A549 (cell line): Measurements from ENCODE around the gene SDE2. TPM values are rescaled to one million over a fixed set of nuclear protein-coding genes. Genes with fewer than 3 reads are reported as not detected.

Experiments
- ATAC-seq, 2 experiments: fragments of 200-7000 bp in 1 of 2; fragments of >200 bp in 1 of 2; cut with Nextera tagmentation in 1 of 2; cut with Tn5 transposase in 1 of 2; 3 replicates each; pipeline versions ENCODE4 v1.8.0 to v1.9.1; 2018 to 2020; ENCODE audit warnings: mild to moderate bottlenecking in 1 of 2, moderate library complexity in 1 of 2
- CTCF ChIA-PET: fragments of 300-600 bp; sonication (Branson Sonifier 250); formaldehyde crosslinking; extraction: SDS; loops from one replicate; lab custom pipeline; 2021; ENCODE audit warnings: antibody characterized with exemption, inconsistent platforms; lab: Yijun Ruan, JAX
- POLR2A ChIA-PET: fragments of 350-600 bp; formaldehyde crosslinking; extraction: SDS; loops from one replicate; lab custom pipeline; 2021; ENCODE audit warnings: antibody characterized with exemption, inconsistent platforms; lab: Yijun Ruan, JAX
- DNase-seq, 2 experiments: peaks; one replicate each; pipeline versions ENCODE4 v3.0.0 to v3.0.0-alpha.2; 2011 to 2016; ENCODE audit warnings: low read depth in 1 of 2, low spot score in 1 of 2
- FAIRE-seq: peaks from 2 replicates; lab custom pipeline; 2011; peaks lifted over from hg19 to GRCh38; lab: Jason Lieb, UNC
- H3K27ac ChIP-seq, 2 experiments: fragments of >200 bp; sonication (Bioruptor Twin); formaldehyde crosslinking; 3 replicates each; pipeline ENCODE4 v1.5.1; 2016 to 2017
- H3K4me1 ChIP-seq: fragments of >200 bp; sonication (Bioruptor Twin); formaldehyde crosslinking; 3 replicates; pipeline ENCODE4 v1.6.1; 2016
- H3K4me2 ChIP-seq: fragments of >200 bp; sonication (Bioruptor Twin); formaldehyde crosslinking; 3 replicates; pipeline ENCODE4 v1.6.1; 2016
- H3K4me3 ChIP-seq: fragments of >200 bp; sonication (Bioruptor Twin); formaldehyde crosslinking; 3 replicates; pipeline ENCODE4 v1.5.1; 2016
- H3K9me3 ChIP-seq: fragments of >200 bp; sonication (Bioruptor Twin); formaldehyde crosslinking; 3 replicates; pipeline ENCODE4 v1.6.1; 2016
- BCL3 ChIP-seq: fragments of >200 bp; sonication (Bioruptor Twin); formaldehyde crosslinking; IDR thresholded peaks from 3 replicates; pipeline ENCODE4 v1.6.1; 2016
- BHLHE40 ChIP-seq: IDR thresholded peaks from 2 replicates; pipeline ENCODE4 v1.6.1; 2012; ENCODE audit warnings: low read depth, low read length, inconsistent platforms
- CEBPB ChIP-seq, 2 experiments: fragments of >200 bp in 1 of 2; sonication (Bioruptor Twin) in 1 of 2; formaldehyde crosslinking in 1 of 2; IDR thresholded peaks; 2 replicates each; pipeline ENCODE4 v1.6.1; 2012 to 2016
- CHD4 ChIP-seq: fragments of 200-600 bp; sonication (generic); IDR thresholded peaks from 2 replicates; pipeline ENCODE4 v1.6.1; 2016; ENCODE audit warnings: antibody characterized with exemption, mild to moderate bottlenecking, borderline replicate concordance
- CTCF ChIP-seq: fragments of >200 bp; sonication (Bioruptor Twin); formaldehyde crosslinking; IDR thresholded peaks from 3 replicates; pipeline ENCODE4 v1.5.1; 2016
- E2F6 ChIP-seq: IDR thresholded peaks from 2 replicates; pipeline ENCODE4 v1.6.1; 2012; ENCODE audit warnings: low read depth, borderline replicate concordance
- EHF ChIP-seq: fragments of 250-450 bp; sonication (Bioruptor Pico); IDR thresholded peaks from 2 replicates; pipeline ENCODE4 v1.5.0; 2020; ENCODE audit warnings: mild to moderate bottlenecking
- EP300 ChIP-seq, 2 experiments: fragments of >200 bp; sonication (Bioruptor Twin); formaldehyde crosslinking; IDR thresholded peaks; 2 replicates in 1 of 2; 3 replicates in 1 of 2; pipeline ENCODE4 v1.6.1; 2016 to 2017
- ESRRA ChIP-seq: fragments of 150-350 bp; IDR thresholded peaks from 2 replicates; pipeline ENCODE4 v1.6.1; 2014; ENCODE audit warnings: mild to moderate bottlenecking, low read length, borderline replicate concordance
- FOXS1 ChIP-seq: fragments of 250-450 bp; sonication (Bioruptor Pico); IDR thresholded peaks from 2 replicates; pipeline ENCODE4 v1.5.0; 2020; ENCODE audit warnings: mild to moderate bottlenecking, moderate library complexity
- HDAC2 ChIP-seq: fragments of 200-600 bp; sonication (generic); IDR thresholded peaks from 2 replicates; pipeline ENCODE4 v1.6.1; 2016
- HEYL ChIP-seq: fragments of 250-450 bp; sonication (Bioruptor Pico); IDR thresholded peaks from 2 replicates; pipeline ENCODE4 v1.8.0; 2021; ENCODE audit warnings: mild to moderate bottlenecking, moderate library complexity
- HMGXB4 ChIP-seq: fragments of 250-450 bp; sonication (Bioruptor Pico); IDR thresholded peaks from 2 replicates; pipeline ENCODE4 v1.5.0; 2021; ENCODE audit warnings: mild to moderate bottlenecking, moderate library complexity, borderline replicate concordance
- HOXB5 ChIP-seq: fragments of 250-450 bp; sonication (Bioruptor Pico); IDR thresholded peaks from 2 replicates; pipeline ENCODE4 v1.5.0; 2020; ENCODE audit warnings: mild to moderate bottlenecking, moderate library complexity
- JUNB ChIP-seq: fragments of >200 bp; sonication (Bioruptor Twin); formaldehyde crosslinking; IDR thresholded peaks from 2 replicates; pipeline ENCODE4 v1.6.1; 2016
- KDM1A ChIP-seq: fragments of 200-600 bp; sonication (generic); IDR thresholded peaks from 2 replicates; pipeline ENCODE4 v1.6.1; 2016; ENCODE audit warnings: low read depth, mild to moderate bottlenecking
- KDM5A ChIP-seq: fragments of 200-600 bp; sonication (generic); IDR thresholded peaks from 2 replicates; pipeline ENCODE4 v1.6.1; 2016; ENCODE audit warnings: antibody characterized with exemption, mild to moderate bottlenecking
- MAZ ChIP-seq: fragments of 150-350 bp; IDR thresholded peaks from 2 replicates; pipeline ENCODE4 v1.6.1; 2014; ENCODE audit warnings: antibody characterized with exemption, low read depth, low read length, borderline replicate concordance
- NR3C1 ChIP-seq: fragments of >200 bp; sonication (Bioruptor Twin); formaldehyde crosslinking; IDR thresholded peaks from 3 replicates; pipeline ENCODE4 v1.6.1; 2017
- PHF8 ChIP-seq: fragments of 200-600 bp; sonication (generic); IDR thresholded peaks from 2 replicates; pipeline ENCODE4 v1.6.1; 2016; ENCODE audit warnings: low read depth, mild to moderate bottlenecking, antibody characterized with exemption, moderate library complexity, borderline replicate concordance
- POLR2A ChIP-seq: IDR thresholded peaks from 2 replicates; pipeline ENCODE4 v1.6.1; 2012; ENCODE audit warnings: mild to moderate bottlenecking, low read length
- POLR2AphosphoS2 ChIP-seq: conservative IDR thresholded peaks from 2 replicates; pipeline ENCODE4 v1.6.1; 2012; ENCODE audit warnings: low read length, improper control_type of control experiment, inconsistent platforms
- RFX5 ChIP-seq: fragments of 450-650 bp; IDR thresholded peaks from 2 replicates; pipeline ENCODE4 v1.7.1; 2014; ENCODE audit warnings: antibody characterized with exemption, mild to moderate bottlenecking, moderate library complexity
- SREBF2 ChIP-seq: fragments of 450-650 bp; IDR thresholded peaks from 2 replicates; pipeline ENCODE4 v1.6.1; 2014; ENCODE audit warnings: mild to moderate bottlenecking, moderate library complexity
- TFCP2L1 ChIP-seq: fragments of 250-450 bp; sonication (Bioruptor Pico); IDR thresholded peaks from 2 replicates; pipeline ENCODE4 v1.5.0; 2021; ENCODE audit warnings: mild to moderate bottlenecking
- TP53 ChIP-seq: fragments of 250-450 bp; sonication (Bioruptor Pico); IDR thresholded peaks from 2 replicates; pipeline ENCODE4 v1.5.0; 2021; ENCODE audit warnings: mild to moderate bottlenecking, moderate library complexity
- ZNF302 ChIP-seq: fragments of 250-450 bp; sonication (Bioruptor Pico); IDR thresholded peaks from 2 replicates; pipeline ENCODE4 v1.9.0; 2021; ENCODE audit warnings: inconsistent platforms, mild to moderate bottlenecking, moderate library complexity
- WGBS: methylation state at CpG from one replicate; pipeline ENCODE4 v1.1.6; 2017; ENCODE audit errors: missing lambda C conversion rate; 5-methylcytosine and 5-hydroxymethylcytosine counted together
- polyA plus RNA-seq, 4 experiments: library from polyadenylated mRNA; depleted of rRNA in 3 of 4; stranded (reverse); fragments of >200 nt; fragmentation: RNase III in 1 of 4; extraction: RNeasy Plus Mini Kit Qiagen cat#74134 plus additional on column Dnase treatment in 1 of 4; gene quantifications; 2 replicates in 3 of 4; 3 replicates in 1 of 4; pipeline ENCODE4 v1.2.3, GENCODE V29; 2011 to 2017
- TF ChIP-seq, protein P1 (sequence below): fragments of >200 bp; sonication (Bioruptor Twin); formaldehyde crosslinking; IDR thresholded peaks from 2 replicates; pipeline ENCODE4 v1.6.1; 2016
- TF ChIP-seq, protein P2 (sequence below): IDR thresholded peaks from 2 replicates; pipeline ENCODE4 v1.6.1; 2012

SDE2 gene
- polyA plus RNA-seq, 2 of the 4 experiments (the other 2 are of a cell fraction) = 9.2 to 24.8 TPM

DNA sequence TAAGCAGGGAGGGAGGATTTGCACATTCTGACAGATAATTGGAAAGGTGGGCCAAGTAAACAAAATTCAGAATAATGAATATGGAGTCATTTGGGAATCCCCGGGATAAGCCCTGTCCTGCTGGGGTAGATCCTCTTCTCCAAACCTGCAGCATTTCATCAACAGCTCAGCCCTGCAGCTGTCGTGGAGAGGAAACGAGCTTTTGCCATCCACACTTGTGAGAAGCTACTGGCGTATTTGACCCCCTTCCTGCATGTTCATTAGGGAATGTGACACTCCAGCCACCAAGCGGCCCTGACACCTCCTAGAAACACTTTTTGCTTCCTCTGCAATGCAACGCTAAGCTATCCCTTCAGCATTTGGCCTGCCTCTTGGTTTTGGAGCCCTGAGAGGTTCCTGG lies 50.1 kb downstream of the SDE2 start:
- TF ChIP-seq KDM5A (no peak), BHLHE40 (no peak), ESRRA (no peak), E2F6 (no peak)
- TF ChIP-seq, protein P1, sequence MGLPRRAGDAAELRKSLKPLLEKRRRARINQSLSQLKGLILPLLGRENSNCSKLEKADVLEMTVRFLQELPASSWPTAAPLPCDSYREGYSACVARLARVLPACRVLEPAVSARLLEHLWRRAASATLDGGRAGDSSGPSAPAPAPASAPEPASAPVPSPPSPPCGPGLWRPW = no peak
- TF ChIP-seq, all 56 proteins: peak for 0
- FAIRE-seq (no peak), ATAC-seq (no peak), DNase-seq (no peak)
- WGBS = 78% methylated on average over 6 of the region's 6 CpGs
- ChIA-PET POLR2A (interaction anchor here (1.2 kb wide), 1 partner anchor 113 kb away, joined by 4 read pairs; the partner anchor contains the start of gene H3-3A), CTCF (interaction anchor here (1.0 to 4.1 kb wide), 4 partner anchors 10 to 474 kb away, joined by 3 to 26 read pairs (median 4); no protein-coding TSS in a partner anchor)
- no peaks in the 10 kb centered on the region for H3K9me3 ChIP-seq
- H3K27ac ChIP-seq = no peak overlapping the region
- H3K4me3 ChIP-seq = no peak overlapping the region
- no peak overlapping the region for H3K4me2 ChIP-seq
- H3K4me1 ChIP-seq = no peaks in the 10 kb centered on the region

DNA sequence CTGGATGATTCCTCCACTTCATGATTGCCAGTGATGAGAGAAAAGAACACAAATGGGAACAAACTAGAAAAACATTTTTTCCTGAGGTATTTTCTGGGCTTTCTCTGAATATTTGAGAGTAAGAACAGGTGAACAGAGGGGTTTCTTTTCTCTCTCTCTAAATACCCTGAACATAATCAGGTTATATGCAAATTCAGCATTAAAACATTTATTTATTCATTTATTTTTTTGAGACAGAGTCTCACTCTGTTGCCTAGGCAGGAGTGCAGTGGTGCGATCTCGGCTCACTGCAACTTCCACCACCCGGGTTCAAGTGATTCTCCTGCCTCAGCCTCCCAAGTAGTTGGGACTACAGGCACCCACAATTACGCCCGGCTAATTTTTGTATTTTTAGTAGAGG lies 52.3 kb downstream of the SDE2 start:
- no peak for FAIRE-seq

GRCh38 chr1:225946082-225946620 lies 53.0 kb downstream of the SDE2 start:
- H3K4me1 ChIP-seq = no peaks in the 10 kb centered on the region
- no peaks in the 10 kb centered on the region for H3K9me3 ChIP-seq
- no peak overlapping the region for H3K4me3 ChIP-seq
- CTCF ChIA-PET = interaction anchor here (1.0 to 2.5 kb wide), 6 partner anchors 12 to 471 kb away, joined by 3 to 8 read pairs (median 4); no protein-coding TSS in a partner anchor
- POLR2A ChIA-PET = no interaction called here
- no peak for ATAC-seq
- H3K27ac ChIP-seq = no peak overlapping the region
- 53% methylated on average over 4 of the region's 4 CpGs for WGBS
- no peak for FAIRE-seq
- H3K4me2 ChIP-seq = no peak overlapping the region
- no peak for DNase-seq
- no peak for TF ChIP-seq TP53
- TF ChIP-seq, protein P1 = no peak
- no peak for TF ChIP-seq FOXS1 (CRISPR knock-in tag)
- TF ChIP-seq PHF8 = no peak
- TF ChIP-seq HEYL (CRISPR knock-in tag) = no peak
- no peak for TF ChIP-seq CEBPB (IDR thresholded peaks at IDR 0.05)
- no peak for TF ChIP-seq JUNB
- TF ChIP-seq SREBF2 = no peak
- no peak for TF ChIP-seq MAZ
- no peak for TF ChIP-seq POLR2A
- TF ChIP-seq KDM1A = no peak
- no peak for TF ChIP-seq BCL3
- no peak for TF ChIP-seq ZNF302 (CRISPR knock-in tag)
- no peak for TF ChIP-seq CTCF
- no peak for TF ChIP-seq EHF (CRISPR knock-in tag)
- no peak for TF ChIP-seq POLR2AphosphoS2
- no peak for TF ChIP-seq EP300 (IDR thresholded peaks at IDR 0.05)

More for the DNA sequence above, 52.3 kb downstream of the SDE2 start:
- POLR2A ChIA-PET = no interaction called here
- TF ChIP-seq NR3C1 (no peak), HEYL (CRISPR knock-in tag) (no peak), ZNF302 (CRISPR knock-in tag) (no peak), HMGXB4 (CRISPR knock-in tag) (no peak), HOXB5 (CRISPR knock-in tag) (no peak), EHF (CRISPR knock-in tag) (no peak), HDAC2 (no peak), RFX5 (no peak), CHD4 (no peak), JUNB (no peak), TFCP2L1 (CRISPR knock-in tag) (no peak), PHF8 (no peak)
- TF ChIP-seq, protein P2, sequence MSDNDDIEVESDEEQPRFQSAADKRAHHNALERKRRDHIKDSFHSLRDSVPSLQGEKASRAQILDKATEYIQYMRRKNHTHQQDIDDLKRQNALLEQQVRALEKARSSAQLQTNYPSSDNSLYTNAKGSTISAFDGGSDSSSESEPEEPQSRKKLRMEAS = no peak
- Histone ChIP-seq H3K4me3 (no peak overlapping the region), H3K4me1 (no peaks in the 10 kb centered on the region), H3K9me3 (no peaks in the 10 kb centered on the region), H3K4me2 (no peak overlapping the region), H3K27ac (no peak overlapping the region)
- DNase-seq (no peak), ATAC-seq (no peak)
- CTCF ChIA-PET = interaction anchor here (1.3 to 2.5 kb wide), 3 partner anchors 11 to 472 kb away, joined by 4 to 8 read pairs (median 5); no protein-coding TSS in a partner anchor
- WGBS = 87% methylated on average over 5 of the region's 5 CpGs
